A204.1 (cell line): ENCODE results near the gene MYOCD.

Experiments
- FAIRE-seq: peaks from 2 replicates; lab custom pipeline; 2012; peaks lifted over from hg19 to GRCh38; lab: Jason Lieb, UNC

Gene MYOCD

GRCh38 chr17:12643822-12644221 lies 21.9 kb upstream of the MYOCD start:
- FAIRE-seq: no peak

DNA sequence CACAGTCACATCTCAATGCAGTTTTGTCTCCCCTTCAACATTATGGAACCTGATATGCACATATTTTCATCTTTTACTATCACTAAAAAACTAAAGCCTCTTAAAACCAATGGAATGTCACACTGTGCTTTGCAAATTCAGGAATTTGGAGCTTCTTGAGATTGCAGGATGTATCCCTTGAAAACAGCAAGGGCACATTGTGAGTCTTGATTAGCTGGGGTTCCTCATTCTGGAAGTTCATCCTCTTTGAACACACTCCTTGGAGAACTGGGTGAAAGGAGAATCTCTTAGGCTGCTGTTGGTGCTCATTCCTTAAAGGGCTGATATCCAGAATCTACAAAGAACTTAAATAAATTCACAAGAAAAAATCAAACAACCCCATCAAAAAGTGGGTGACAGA lies 21.1 kb upstream of the MYOCD start:
- no peak for FAIRE-seq

DNA sequence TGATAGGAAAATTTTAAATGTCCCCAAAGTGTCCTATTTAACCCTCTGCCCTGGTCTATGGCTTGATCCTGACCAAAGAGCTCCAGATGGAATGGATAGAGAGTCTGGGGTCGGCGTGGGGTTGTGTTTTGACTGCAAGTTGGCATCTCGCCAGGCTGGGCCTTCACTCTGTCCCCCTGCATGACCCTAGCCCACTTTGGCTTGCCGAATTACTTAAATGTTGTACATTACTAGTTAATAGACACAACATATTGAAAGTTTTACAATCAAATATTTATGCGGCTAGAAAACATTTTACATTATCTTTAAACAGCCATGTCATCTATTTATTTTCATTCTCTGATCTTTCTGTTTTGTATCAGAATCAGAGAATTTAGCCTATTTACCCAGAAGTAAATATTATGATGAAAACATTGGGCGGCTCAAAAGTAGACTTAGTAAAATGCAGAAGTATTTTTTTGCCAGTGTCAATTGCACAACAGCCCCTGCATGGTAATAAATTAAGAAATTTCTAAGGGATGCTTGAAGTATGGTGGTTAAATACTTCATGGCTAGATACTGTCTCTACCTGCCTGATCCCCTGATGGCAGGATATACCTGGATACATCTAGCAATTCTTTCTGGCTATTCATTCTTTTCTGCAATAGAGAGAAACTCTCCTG lies 18.8 kb upstream of the MYOCD start:
- no peak for FAIRE-seq

DNA sequence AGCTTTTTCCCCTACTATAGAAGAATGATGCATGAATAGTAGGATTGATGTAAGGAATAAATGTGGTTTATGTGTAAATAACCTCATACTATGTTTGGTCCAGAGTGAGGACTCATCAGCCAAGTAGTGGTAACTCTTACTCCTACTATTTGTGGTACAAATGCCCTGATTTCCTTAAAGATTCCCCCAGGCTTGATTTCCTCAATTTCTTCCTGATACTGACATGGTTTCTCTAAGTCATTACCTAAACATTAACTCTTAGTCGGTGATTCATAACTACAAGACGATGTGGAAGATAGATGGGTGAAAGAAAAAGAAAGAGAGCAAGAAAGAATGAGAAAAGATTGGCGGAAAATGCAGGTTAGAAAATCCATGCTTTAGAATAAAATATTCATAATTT lies 17.2 kb upstream of the MYOCD start:
- FAIRE-seq: no peak

- no peak for FAIRE-seq
Observed at GRCh38 chr17:12655936-12656335, 9.8 kb upstream of the MYOCD start.

GRCh38 chr17:12656354-12656753 lies 9.3 kb upstream of the MYOCD start:
- no peak for FAIRE-seq

GRCh38 chr17:12659500-12659899 lies 6.2 kb upstream of the MYOCD start:
- FAIRE-seq: no peak

DNA sequence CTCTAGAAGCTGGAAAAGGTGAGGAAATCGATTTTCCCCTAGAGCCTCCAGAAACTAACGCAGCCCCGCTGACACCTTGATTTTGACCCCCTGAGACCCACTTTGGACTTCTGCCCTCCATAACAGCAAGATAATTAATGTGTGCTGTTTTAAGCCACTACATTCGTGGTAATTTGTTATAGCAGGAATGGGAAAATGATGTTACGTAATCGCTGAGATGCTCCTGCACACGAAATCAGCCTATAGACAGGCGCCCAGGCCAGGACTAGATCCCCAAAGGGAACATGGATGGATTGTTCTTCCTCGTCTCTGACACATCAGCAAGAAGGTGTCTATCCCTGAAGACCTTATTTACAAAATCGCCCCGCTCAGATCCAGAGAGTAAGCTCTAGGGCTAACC lies 1.4 kb upstream of the MYOCD start:
- FAIRE-seq: no peak

GRCh38 chr17:12664894-12665262 lies 812 bp upstream of the MYOCD start:
- FAIRE-seq: no peak

DNA sequence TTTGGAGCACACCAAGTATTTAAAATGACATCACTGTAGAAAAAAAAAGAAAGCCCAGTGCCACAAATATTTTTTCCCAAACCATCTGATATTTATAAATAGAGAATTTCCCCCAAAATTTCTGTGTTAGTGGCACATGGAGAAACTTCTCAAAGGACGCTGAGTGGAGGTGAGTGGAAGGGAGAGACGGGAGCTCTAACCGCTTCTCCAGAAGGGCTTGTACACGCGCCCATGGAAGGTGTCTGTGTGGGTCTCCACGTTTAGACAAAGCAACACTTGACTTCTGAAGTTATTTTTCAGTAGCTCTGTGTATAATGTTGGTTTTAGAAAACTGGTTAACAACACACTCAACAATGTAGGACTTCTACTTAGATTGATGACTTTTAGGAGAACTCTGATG lies 1.0 kb downstream of the MYOCD start:
- no peak for FAIRE-seq

- FAIRE-seq: no peak
Observed at GRCh38 chr17:12667299-12667958, 1.7 kb downstream of the MYOCD start.

DNA sequence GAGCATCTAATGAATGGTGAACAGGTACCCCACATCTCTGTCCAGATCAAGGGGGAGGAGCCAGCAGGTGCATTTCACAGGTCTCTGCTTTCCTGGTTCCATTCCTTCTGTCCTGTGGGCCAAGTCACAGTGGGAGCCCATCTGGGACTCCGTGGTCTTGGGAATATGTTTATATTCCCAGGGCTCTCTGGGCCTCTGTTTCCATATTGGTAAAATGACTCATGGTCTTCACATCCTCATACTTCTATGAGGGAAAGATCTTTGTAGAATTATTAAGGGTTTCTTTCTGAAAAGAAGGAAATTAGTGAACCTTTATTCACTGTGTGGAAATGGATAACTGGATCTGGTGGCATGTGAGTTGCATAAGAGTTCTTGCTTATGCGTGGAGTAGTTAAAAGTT lies 6.2 kb downstream of the MYOCD start:
- FAIRE-seq: no peak

DNA sequence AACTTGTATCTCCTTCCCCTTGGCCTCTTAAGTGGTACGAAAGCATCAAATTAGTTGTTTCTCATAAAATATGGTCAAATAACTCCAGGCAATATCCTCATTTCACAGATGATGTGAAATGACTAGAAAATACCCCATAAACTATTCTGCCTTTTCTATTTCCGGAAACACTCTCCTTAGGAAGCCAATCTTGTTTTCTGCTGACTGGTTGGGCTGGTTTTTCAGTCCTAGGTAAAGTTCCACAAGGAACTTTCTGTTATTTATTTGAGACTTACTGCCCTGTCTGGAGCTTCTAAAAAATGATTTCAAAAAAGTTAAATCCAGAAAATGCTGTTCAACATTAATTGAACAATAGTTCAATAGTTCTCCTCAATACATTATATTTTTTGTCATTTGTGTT lies 7.3 kb downstream of the MYOCD start:
- FAIRE-seq: no peak

- no peak for FAIRE-seq
Observed at GRCh38 chr17:12673788-12674187, 8.1 kb downstream of the MYOCD start.

- no peak for FAIRE-seq
Observed at GRCh38 chr17:12680407-12680897, 14.8 kb downstream of the MYOCD start.

- FAIRE-seq: no peak
Observed at GRCh38 chr17:12680993-12681392, 15.3 kb downstream of the MYOCD start.

DNA sequence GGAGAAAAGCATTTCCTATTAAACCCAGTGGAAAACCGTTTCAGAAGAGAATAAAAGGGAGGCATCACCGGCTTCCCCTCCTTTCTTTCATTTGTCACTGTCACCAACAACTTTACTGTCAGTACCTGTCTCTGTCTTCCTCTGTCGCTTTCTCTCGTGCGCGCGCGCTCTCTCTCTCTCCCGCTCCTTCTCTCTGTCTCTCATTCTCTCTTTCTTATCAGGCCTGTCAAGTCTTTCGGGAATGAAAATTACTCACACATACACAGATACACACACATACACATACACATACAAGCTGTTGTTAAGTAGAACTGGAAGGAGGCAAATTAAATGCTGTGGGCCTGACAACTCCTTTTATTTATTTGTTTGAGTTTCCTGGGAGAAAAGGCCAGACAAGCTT lies 17.6 kb downstream of the MYOCD start:
- no peak for FAIRE-seq

DNA sequence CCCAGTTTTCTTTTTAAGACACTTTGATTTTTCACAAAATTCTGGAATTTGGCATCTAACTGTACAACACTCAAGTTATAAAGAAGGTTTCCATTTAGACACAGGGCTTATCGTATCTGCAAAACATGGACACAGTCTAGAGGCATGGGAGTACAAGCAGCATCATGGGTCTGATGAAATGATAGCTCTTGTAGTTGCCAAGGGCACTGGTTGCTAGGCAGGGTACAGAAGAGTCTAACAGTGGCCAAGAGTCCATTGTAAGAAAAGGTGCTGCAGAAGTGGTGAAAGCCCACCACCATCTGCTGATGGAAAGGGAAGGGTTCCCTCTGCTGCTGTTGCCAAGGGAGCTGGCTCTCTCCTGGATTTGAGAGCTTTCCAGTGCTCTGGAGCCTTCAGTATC lies 20.8 kb downstream of the MYOCD start:
- no peak for FAIRE-seq

DNA sequence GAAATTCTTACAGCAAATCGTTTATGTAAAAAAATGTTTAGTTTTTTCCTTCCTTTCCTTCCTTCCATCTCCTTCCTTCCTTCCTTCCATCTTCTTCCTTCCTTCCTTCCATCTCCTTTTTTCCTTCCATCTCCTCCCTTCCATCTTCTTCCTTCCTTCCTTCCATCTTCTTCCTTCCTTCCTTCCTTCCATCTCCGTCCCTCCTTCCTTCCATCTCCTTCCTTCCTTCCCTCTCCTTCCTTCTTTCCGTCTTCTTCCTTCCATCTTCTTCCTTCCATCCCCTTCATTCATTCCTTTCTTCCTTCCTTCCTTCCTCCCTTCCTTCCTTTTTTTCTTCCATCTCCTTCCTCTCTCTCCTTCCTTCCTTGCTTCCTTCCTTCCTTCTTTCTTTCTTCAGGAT lies 22.7 kb downstream of the MYOCD start:
- FAIRE-seq: no peak

DNA sequence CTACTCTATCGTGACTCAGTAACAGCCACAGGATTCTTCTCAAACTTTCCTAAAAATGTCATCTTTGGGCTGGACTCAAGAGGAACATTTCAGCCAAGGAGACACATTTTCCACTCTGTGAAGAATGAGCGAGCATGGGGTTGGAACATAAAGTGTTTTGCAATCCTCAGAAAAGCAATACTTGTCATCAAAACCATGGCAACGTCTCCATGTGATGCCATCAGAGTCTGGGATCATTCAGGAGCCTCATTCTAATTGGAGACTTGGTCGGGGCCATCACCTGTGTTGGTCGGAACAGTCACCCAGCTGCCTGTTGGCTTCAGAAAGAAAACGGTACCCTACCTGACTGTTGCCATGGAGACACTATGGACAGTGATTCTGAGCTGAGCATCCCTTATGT lies 25.5 kb downstream of the MYOCD start:
- FAIRE-seq: no peak

- no peak for FAIRE-seq
Observed at GRCh38 chr17:12693640-12694039, 27.9 kb downstream of the MYOCD start.

GRCh38 chr17:12706070-12706469 lies 40.4 kb downstream of the MYOCD start:
- no peak for FAIRE-seq

- FAIRE-seq: no peak
Observed at GRCh38 chr17:12709063-12709462, 43.4 kb downstream of the MYOCD start.

DNA sequence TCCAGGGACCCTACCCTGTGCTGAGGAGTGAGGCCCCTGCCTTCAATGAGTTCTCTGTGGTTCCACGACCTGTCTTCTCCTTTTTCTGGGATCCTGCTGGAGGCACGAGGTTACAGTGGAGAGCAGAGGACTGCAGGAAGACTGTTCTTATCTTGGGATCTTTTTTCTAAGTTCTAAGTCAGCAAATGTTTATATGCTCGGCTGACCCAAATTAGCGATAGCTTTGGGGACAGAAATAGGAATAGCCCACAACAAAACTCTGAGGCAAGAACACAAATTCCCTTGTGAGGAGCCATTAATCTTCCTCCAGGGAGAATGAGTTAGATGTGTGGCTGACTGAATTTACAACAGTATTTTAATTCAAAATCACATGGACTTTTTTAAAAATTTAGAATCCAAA lies 46.7 kb downstream of the MYOCD start:
- FAIRE-seq: no peak
